HG02571 (cell line): ENCODE data around the gene CCKAR.
"Not testable (repeated sequence)": the region's sequence is repeated elsewhere in the genome, so short reads cannot be mapped to it uniquely, and the experiment has no call there.

Source experiments
- ATAC-seq: cut with Tn5 transposase; IDR thresholded peaks from one replicate; pipeline ENCODE4 v1.9.1; 2021; ENCODE audit warnings: mild to moderate bottlenecking, moderate library complexity; ENCODE audit not compliant: unreplicated experiment

The CCKAR gene

GRCh38 chr4:26490111-26490959 lies at the start of gene CCKAR:
Gene CCKAR, minus strand, starts transcription at chr4:26490484. Its CDS starts 217 bp downstream, at chr4:26490267.
- ATAC-seq, result no peak

GRCh38 chr4:26533685-26534084 lies 43.4 kb upstream of the CCKAR start:
- ATAC-seq, result no peak

- no peak for ATAC-seq
Observed at GRCh38 chr4:26531491-26532116, 41.3 kb upstream of the CCKAR start.

- ATAC-seq, result no peak
Observed at GRCh38 chr4:26530099-26530498, 39.8 kb upstream of the CCKAR start.

- no peak for ATAC-seq
Observed at GRCh38 chr4:26529479-26529878, 39.2 kb upstream of the CCKAR start.

- no peak for ATAC-seq
Observed at GRCh38 chr4:26525771-26526150, 35.5 kb upstream of the CCKAR start.

GRCh38 chr4:26525136-26525770 lies 35.0 kb upstream of the CCKAR start:
- ATAC-seq, result no peak

- no peak for ATAC-seq
Observed at GRCh38 chr4:26524011-26524410, 33.7 kb upstream of the CCKAR start.

GRCh38 chr4:26522478-26522877 lies 32.2 kb upstream of the CCKAR start:
- ATAC-seq, result no peak

GRCh38 chr4:26520728-26521450 lies 30.6 kb upstream of the CCKAR start:
- ATAC-seq, result no peak

- ATAC-seq, result no peak
Observed at GRCh38 chr4:26515936-26516335, 25.7 kb upstream of the CCKAR start.

- no peak for ATAC-seq
Observed at GRCh38 chr4:26510334-26510964, 20.2 kb upstream of the CCKAR start.

GRCh38 chr4:26509681-26510333 lies 19.5 kb upstream of the CCKAR start:
- ATAC-seq, result no peak

- no peak for ATAC-seq
Observed at GRCh38 chr4:26507286-26507685, 17.0 kb upstream of the CCKAR start.

- no peak for ATAC-seq
Observed at GRCh38 chr4:26503844-26504243, 13.6 kb upstream of the CCKAR start.

- ATAC-seq, result no peak
Observed at GRCh38 chr4:26503427-26503826, 13.1 kb upstream of the CCKAR start.

GRCh38 chr4:26500565-26500999 lies 10.3 kb upstream of the CCKAR start:
- not testable (repeated sequence) for ATAC-seq

GRCh38 chr4:26496207-26496783 lies 6.0 kb upstream of the CCKAR start:
- no peak for ATAC-seq

GRCh38 chr4:26493461-26493860 lies 3.2 kb upstream of the CCKAR start:
- ATAC-seq, result no peak
